ENCODE measurements around the gene FGF10.

FGF10 gene

GRCh38 chr5:44275329-44275728 lies 113.9 kb downstream of the FGF10 start:
- Histone ChIP-seq H3K27me3 (ENCODE audit: insufficient read depth, low read length) (no peaks in the 10 kb centered on the region), H3K36me3 (ENCODE audit: insufficient read depth, low read length) (no peaks in the 10 kb centered on the region), H2AFZ (ENCODE audit: low read depth, low read length) (no peak overlapping the region), H3K9me3 (ENCODE audit: low read length) (no peaks in the 10 kb centered on the region), H3K4me1 (ENCODE audit: insufficient read depth, low read length) (no peaks in the 10 kb centered on the region), H3K4me3 (ENCODE audit: low read length) (no peak overlapping the region)

- no peaks in the 10 kb centered on the region for H3K27me3 ChIP-seq (ENCODE audit: insufficient read depth, low read length)
- no peak overlapping the region for H2AFZ ChIP-seq (ENCODE audit: low read depth, low read length)
- H3K9me3 ChIP-seq (ENCODE audit: low read length): no peaks in the 10 kb centered on the region
- H3K4me3 ChIP-seq (ENCODE audit: low read length): no peak overlapping the region
- peaks cover 23% of the 10 kb centered on the region for H3K4me1 ChIP-seq (ENCODE audit: insufficient read depth, low read length)
- no peaks in the 10 kb centered on the region for H3K36me3 ChIP-seq (ENCODE audit: insufficient read depth, low read length)
Observed at GRCh38 chr5:44267909-44268308, 121.3 kb downstream of the FGF10 start.

GRCh38 chr5:44266882-44267576 lies 122.2 kb downstream of the FGF10 start:
- peaks cover 23% of the 10 kb centered on the region for H3K4me1 ChIP-seq (ENCODE audit: insufficient read depth, low read length)
- H2AFZ ChIP-seq (ENCODE audit: low read depth, low read length): no peak overlapping the region
- no peaks in the 10 kb centered on the region for H3K36me3 ChIP-seq (ENCODE audit: insufficient read depth, low read length)
- H3K27me3 ChIP-seq (ENCODE audit: insufficient read depth, low read length): no peaks in the 10 kb centered on the region
- no peaks in the 10 kb centered on the region for H3K9me3 ChIP-seq (ENCODE audit: low read length)
- no peak overlapping the region for H3K4me3 ChIP-seq (ENCODE audit: low read length)

GRCh38 chr5:44265713-44266112 lies 123.5 kb downstream of the FGF10 start:
- H3K4me1 ChIP-seq (ENCODE audit: insufficient read depth, low read length): peaks cover 23% of the 10 kb centered on the region
- H3K4me3 ChIP-seq (ENCODE audit: low read length): no peak overlapping the region
- H3K9me3 ChIP-seq (ENCODE audit: low read length): no peaks in the 10 kb centered on the region
- H3K36me3 ChIP-seq (ENCODE audit: insufficient read depth, low read length): no peaks in the 10 kb centered on the region
- no peak overlapping the region for H2AFZ ChIP-seq (ENCODE audit: low read depth, low read length)
- no peaks in the 10 kb centered on the region for H3K27me3 ChIP-seq (ENCODE audit: insufficient read depth, low read length)

- H3K36me3 ChIP-seq (ENCODE audit: insufficient read depth, low read length): no peaks in the 10 kb centered on the region
- H2AFZ ChIP-seq (ENCODE audit: low read depth, low read length): no peak overlapping the region
- peaks cover 9% of the 10 kb centered on the region for H3K4me1 ChIP-seq (ENCODE audit: insufficient read depth, low read length)
Observed at GRCh38 chr5:44260793-44261192, 128.4 kb downstream of the FGF10 start.

GRCh38 chr5:44257653-44258365 lies 131.4 kb downstream of the FGF10 start:
- no peaks in the 10 kb centered on the region for H3K4me1 ChIP-seq (ENCODE audit: insufficient read depth, low read length)
- no peaks in the 10 kb centered on the region for H3K36me3 ChIP-seq (ENCODE audit: insufficient read depth, low read length)
- H3K9me3 ChIP-seq (ENCODE audit: low read length): no peaks in the 10 kb centered on the region
- no peak overlapping the region for H3K4me3 ChIP-seq (ENCODE audit: low read length)
- no peak overlapping the region for H2AFZ ChIP-seq (ENCODE audit: low read depth, low read length)
- H3K27me3 ChIP-seq (ENCODE audit: insufficient read depth, low read length): no peaks in the 10 kb centered on the region

More at GRCh38 chr5:44260793-44261192, 128.4 kb downstream of the FGF10 start:
- Histone ChIP-seq H3K27me3 (ENCODE audit: insufficient read depth, low read length) (no peaks in the 10 kb centered on the region), H3K4me3 (ENCODE audit: low read length) (no peak overlapping the region), H3K9me3 (ENCODE audit: low read length) (no peaks in the 10 kb centered on the region)

GRCh38 chr5:44257221-44257620 lies 132.0 kb downstream of the FGF10 start:
- no peaks in the 10 kb centered on the region for H3K27me3 ChIP-seq (ENCODE audit: insufficient read depth, low read length)
- no peaks in the 10 kb centered on the region for H3K9me3 ChIP-seq (ENCODE audit: low read length)
- no peak overlapping the region for H3K4me3 ChIP-seq (ENCODE audit: low read length)
- no peaks in the 10 kb centered on the region for H3K4me1 ChIP-seq (ENCODE audit: insufficient read depth, low read length)
- no peaks in the 10 kb centered on the region for H3K36me3 ChIP-seq (ENCODE audit: insufficient read depth, low read length)
- no peak overlapping the region for H2AFZ ChIP-seq (ENCODE audit: low read depth, low read length)
